H9 (cell line): ENCODE results near the gene IQSEC1. TPM values are rescaled to one million over a fixed set of nuclear protein-coding genes. Genes with fewer than 3 reads are reported as not detected.

Source experiments
- DNase-seq: peaks from one replicate; pipeline ENCODE4 v3.0.0-alpha.2; 2017
- H2AFZ ChIP-seq: one replicate; pipeline ENCODE4 v1.6.1; 2013; ENCODE audit warnings: mild to moderate bottlenecking, low read length, control low read depth, moderate library complexity
- H2AK5ac ChIP-seq: 2 replicates; pipeline ENCODE4 v1.6.1; 2013; ENCODE audit warnings: low read length, control low read depth, mixed read lengths; ENCODE audit not compliant: insufficient read length
- H2BK120ac ChIP-seq: one replicate; pipeline ENCODE4 v1.6.1; 2013; ENCODE audit warnings: low read depth, mild to moderate bottlenecking, low read length, control low read depth, inconsistent platforms; ENCODE audit not compliant: poor library complexity, severe bottlenecking
- H2BK12ac ChIP-seq: 2 replicates; pipeline ENCODE4 v1.6.1; 2013; ENCODE audit warnings: low read length, control low read depth, mixed read lengths, low read depth; ENCODE audit not compliant: insufficient read length
- H2BK15ac ChIP-seq: 2 replicates; pipeline ENCODE4 v1.6.1; 2013; ENCODE audit warnings: low read depth, low read length, control low read depth
- H2BK20ac ChIP-seq: one replicate; pipeline ENCODE4 v1.6.1; 2013; ENCODE audit warnings: low read depth, mild to moderate bottlenecking, low read length, control low read depth, inconsistent platforms; ENCODE audit not compliant: poor library complexity, severe bottlenecking
- H2BK5ac ChIP-seq: 2 replicates; pipeline ENCODE4 v1.6.1; 2013; ENCODE audit warnings: low read length, control low read depth, mixed read lengths; ENCODE audit not compliant: insufficient read length
- H3K14ac ChIP-seq: 2 replicates; pipeline ENCODE4 v1.6.1; 2013; ENCODE audit warnings: low read length, control low read depth; ENCODE audit not compliant: insufficient read depth
- H3K18ac ChIP-seq: 2 replicates; pipeline ENCODE4 v1.6.1; 2013; ENCODE audit warnings: low read depth, mild to moderate bottlenecking, mixed read lengths, low read length, control low read depth; ENCODE audit not compliant: insufficient read length
- H3K23ac ChIP-seq: 2 replicates; pipeline ENCODE4 v1.6.1; 2013; ENCODE audit warnings: low read length, control low read depth, mixed read lengths, low read depth; ENCODE audit not compliant: insufficient read length
- H3K23me2 ChIP-seq: 2 replicates; pipeline ENCODE4 v1.6.1; 2013; ENCODE audit warnings: low read depth, mild to moderate bottlenecking, mixed read lengths, low read length, control low read depth; ENCODE audit not compliant: insufficient read length, poor library complexity, severe bottlenecking
- H3K27ac ChIP-seq: 2 replicates; pipeline ENCODE4 v1.5.1; 2013; ENCODE audit warnings: low read length, control low read depth, mixed read lengths, low read depth; ENCODE audit not compliant: insufficient read length
- H3K27me3 ChIP-seq: 2 replicates; pipeline ENCODE4 v1.6.1; 2013; ENCODE audit warnings: low read length, control low read depth, inconsistent platforms; ENCODE audit not compliant: insufficient read depth
- H3K4ac ChIP-seq: 2 replicates; pipeline ENCODE4 v1.6.1; 2013; ENCODE audit warnings: low read depth, mild to moderate bottlenecking, control low read depth, inconsistent platforms, low read length, moderate library complexity
- H3K4me1 ChIP-seq: 2 replicates; pipeline ENCODE4 v1.6.1; 2013; ENCODE audit warnings: low read length, control low read depth, inconsistent platforms; ENCODE audit not compliant: insufficient read depth
- H3K4me2 ChIP-seq: 2 replicates; pipeline ENCODE4 v1.6.1; 2013; ENCODE audit warnings: low read length, control low read depth, mixed read lengths; ENCODE audit not compliant: insufficient read length, insufficient read depth
- H3K56ac ChIP-seq: 2 replicates; pipeline ENCODE4 v1.6.1; 2013; ENCODE audit warnings: low read depth, mild to moderate bottlenecking, mixed read lengths, low read length, control low read depth; ENCODE audit not compliant: insufficient read length
- H3K79me1 ChIP-seq: 2 replicates; pipeline ENCODE4 v1.6.1; 2013; ENCODE audit warnings: low read depth, mild to moderate bottlenecking, moderate library complexity, low read length, control low read depth, inconsistent platforms; ENCODE audit not compliant: insufficient read depth, poor library complexity, severe bottlenecking
- H3K79me2 ChIP-seq: 2 replicates; pipeline ENCODE4 v1.6.1; 2013; ENCODE audit warnings: low read length, control low read depth, inconsistent platforms; ENCODE audit not compliant: insufficient read depth
- H3K9ac ChIP-seq: 2 replicates; pipeline ENCODE4 v1.6.1; 2013; ENCODE audit warnings: low read length, control low read depth, mixed read lengths; ENCODE audit not compliant: insufficient read length; ENCODE audit errors: extremely low read depth
- H3K9me3 ChIP-seq: one replicate; pipeline ENCODE4 v1.6.1; 2013; ENCODE audit warnings: low read depth, low read length, inconsistent platforms; ENCODE audit not compliant: control insufficient read depth
- H3T11ph ChIP-seq: one replicate; pipeline ENCODE4 v1.6.1; 2013; ENCODE audit warnings: mild to moderate bottlenecking, low read length, control low read depth, inconsistent platforms
- H4K20me1 ChIP-seq: one replicate; pipeline ENCODE4 v1.6.1; 2013; ENCODE audit not compliant: control insufficient read depth, insufficient read length, insufficient read depth
- H4K5ac ChIP-seq: 2 replicates; pipeline ENCODE4 v1.6.1; 2013; ENCODE audit warnings: low read depth, mild to moderate bottlenecking, mixed read lengths, low read length, control low read depth; ENCODE audit not compliant: insufficient read length
- H4K8ac ChIP-seq: replicated peaks from 2 replicates; pipeline ENCODE4 v1.6.1; 2013; ENCODE audit warnings: low read length, control low read depth, mixed read lengths, low read depth; ENCODE audit not compliant: insufficient read length
- H4K91ac ChIP-seq: 2 replicates; pipeline ENCODE4 v1.6.1; 2013; ENCODE audit warnings: low read depth, mild to moderate bottlenecking, moderate library complexity, mixed read lengths, low read length, control low read depth; ENCODE audit not compliant: insufficient read length
- H3K27ac Mint-ChIP-seq, 3 experiments: 2 replicates in 2 of 3; 3 replicates in 1 of 3; pipeline ENCODE4 v1.8.0; 2020 to 2021; ENCODE audit warnings: mixed read lengths in 3 of 3, mild to moderate bottlenecking in 1 of 3, moderate library complexity in 1 of 3
- H3K27me3 Mint-ChIP-seq: 2 replicates; pipeline ENCODE4 v1.8.0; 2021; ENCODE audit warnings: low read depth, mild to moderate bottlenecking, moderate library complexity, mixed read lengths
- H3K36me3 Mint-ChIP-seq, 3 experiments: 2 replicates in 2 of 3; 3 replicates in 1 of 3; pipeline ENCODE4 v1.8.0; 2020 to 2021; ENCODE audit warnings: low read depth in 3 of 3, mixed read lengths in 3 of 3; ENCODE audit not compliant: insufficient read depth in 1 of 3
- H3K4me1 Mint-ChIP-seq, 2 experiments: 2 replicates each; pipeline ENCODE4 v1.8.0; 2020; ENCODE audit warnings: mixed read lengths in 2 of 2
- H3K4me3 Mint-ChIP-seq, 2 experiments: 2 replicates in 1 of 2; 3 replicates in 1 of 2; pipeline ENCODE4 v1.8.0; 2020 to 2021; ENCODE audit warnings: mild to moderate bottlenecking in 2 of 2, mixed read lengths in 2 of 2, moderate library complexity in 1 of 2
- H3K9me3 Mint-ChIP-seq, 2 experiments: 2 replicates in 1 of 2; 3 replicates in 1 of 2; pipeline ENCODE4 v1.8.0; 2020; ENCODE audit warnings: mild to moderate bottlenecking in 2 of 2, mixed read lengths in 2 of 2, moderate library complexity in 1 of 2
- WGBS: extraction: QIAGEN DNeasy Blood & Tissue Kit; methylation state at CpG from one replicate; pipeline ENCODE4 v1.1.7; 2013; ENCODE audit warnings: missing lambda C conversion rate, low lambda C conversion rate, mixed read lengths; ENCODE audit not compliant: insufficient read length; ENCODE audit errors: extremely low coverage; 5-methylcytosine and 5-hydroxymethylcytosine counted together
- total RNA-seq: library from RNA; stranded (reverse); gene quantifications from 2 replicates; pipeline ENCODE4 v1.2.1, GENCODE V29; 2021
- TF ChIP-seq, protein P1 (sequence below): fragments of 200-600 bp; sonication (generic); conservative IDR thresholded peaks from 3 replicates; pipeline ENCODE4 v1.8.0; 2021; ENCODE audit warnings: antibody characterized with exemption, mild to moderate bottlenecking

Gene IQSEC1
- total RNA-seq, 1 experiment from 2014 or later, result 19.1 TPM

DNA sequence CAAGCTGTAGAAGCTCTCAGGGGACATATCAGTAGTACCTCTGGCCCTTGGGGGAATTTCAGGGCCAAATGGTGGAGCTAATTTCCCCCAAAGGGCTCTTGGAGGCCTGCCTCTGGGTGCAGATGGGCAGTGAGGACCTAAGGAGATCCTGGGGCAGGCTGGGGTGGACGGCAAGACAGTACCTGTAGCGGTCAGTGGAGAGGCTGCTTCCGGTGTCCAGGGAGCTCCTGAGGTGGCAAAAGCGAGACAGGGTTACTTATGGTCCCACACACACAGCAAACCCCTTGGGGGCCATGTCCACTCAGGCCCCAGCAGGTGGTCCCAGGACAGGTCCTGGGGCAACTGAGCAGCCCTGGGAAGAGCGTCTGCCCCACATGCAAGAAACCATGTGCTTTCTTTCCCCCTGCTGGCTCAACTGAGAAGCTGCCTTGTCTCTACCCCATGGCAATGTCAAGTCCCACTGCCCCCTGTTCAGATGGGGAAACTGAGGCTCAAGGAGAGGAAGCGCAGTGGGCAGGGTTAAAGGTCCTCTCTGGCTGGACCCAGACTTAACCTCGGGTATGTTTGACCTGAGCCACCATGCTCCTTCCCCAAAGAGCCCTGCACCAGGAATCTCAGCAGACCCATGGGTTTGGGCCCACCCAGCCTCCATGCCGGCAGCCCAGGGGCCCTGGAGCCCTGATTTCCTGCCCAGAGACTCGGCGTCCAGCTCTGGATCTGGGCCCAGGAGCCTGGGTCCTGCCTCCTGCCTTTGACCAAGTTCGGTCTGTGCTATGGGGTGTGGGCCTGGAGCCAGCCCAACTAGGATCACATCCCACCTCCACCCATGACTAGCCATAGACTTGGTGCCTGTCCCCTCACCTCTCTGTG lies 25.7 kb downstream of the IQSEC1 start:
- no peak overlapping the region for H3K23ac ChIP-seq
- no peak overlapping the region for H3K9ac ChIP-seq
- no peak for DNase-seq
- H2AK5ac ChIP-seq, result no peak overlapping the region
- Mint-ChIP-seq H3K27ac (no peak overlapping the region), H3K27me3 (no peaks in the 10 kb centered on the region; the same call in 1 of the 2 replicates), H3K4me1 (peaks cover 23 to 34% of the 10 kb centered on the region in 2 experiments), H3K4me3 (no peak overlapping the region), H3K9me3 (no peaks in the 10 kb centered on the region; a peak in 1 of 5 replicates), H3K36me3 (no peaks in the 10 kb centered on the region)
- H3K27ac ChIP-seq, result no peak overlapping the region
- no peak overlapping the region for H3T11ph ChIP-seq
- H3K79me2 ChIP-seq, result no peaks in the 10 kb centered on the region
- no peak overlapping the region for H3K4me2 ChIP-seq
- H3K27me3 ChIP-seq, result no peaks in the 10 kb centered on the region
- H4K8ac ChIP-seq, result no peak overlapping the region
- TF ChIP-seq, protein P1, sequence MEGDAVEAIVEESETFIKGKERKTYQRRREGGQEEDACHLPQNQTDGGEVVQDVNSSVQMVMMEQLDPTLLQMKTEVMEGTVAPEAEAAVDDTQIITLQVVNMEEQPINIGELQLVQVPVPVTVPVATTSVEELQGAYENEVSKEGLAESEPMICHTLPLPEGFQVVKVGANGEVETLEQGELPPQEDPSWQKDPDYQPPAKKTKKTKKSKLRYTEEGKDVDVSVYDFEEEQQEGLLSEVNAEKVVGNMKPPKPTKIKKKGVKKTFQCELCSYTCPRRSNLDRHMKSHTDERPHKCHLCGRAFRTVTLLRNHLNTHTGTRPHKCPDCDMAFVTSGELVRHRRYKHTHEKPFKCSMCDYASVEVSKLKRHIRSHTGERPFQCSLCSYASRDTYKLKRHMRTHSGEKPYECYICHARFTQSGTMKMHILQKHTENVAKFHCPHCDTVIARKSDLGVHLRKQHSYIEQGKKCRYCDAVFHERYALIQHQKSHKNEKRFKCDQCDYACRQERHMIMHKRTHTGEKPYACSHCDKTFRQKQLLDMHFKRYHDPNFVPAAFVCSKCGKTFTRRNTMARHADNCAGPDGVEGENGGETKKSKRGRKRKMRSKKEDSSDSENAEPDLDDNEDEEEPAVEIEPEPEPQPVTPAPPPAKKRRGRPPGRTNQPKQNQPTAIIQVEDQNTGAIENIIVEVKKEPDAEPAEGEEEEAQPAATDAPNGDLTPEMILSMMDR, result peak; percentile 38; the same call in 2 of the 3 replicates
- no CpG with 5 or more reads among the region's 11 CpGs for WGBS
- no peaks in the 10 kb centered on the region for H3K79me1 ChIP-seq
- no peak overlapping the region; the same call in 1 of the 2 replicates for H3K14ac ChIP-seq
- no peak overlapping the region for H2BK15ac ChIP-seq
- H4K91ac ChIP-seq, result no peak overlapping the region
- H3K18ac ChIP-seq, result no peak overlapping the region
- H2BK20ac ChIP-seq, result no peak overlapping the region
- no peaks in the 10 kb centered on the region for H3K9me3 ChIP-seq
- H3K4me1 ChIP-seq, result no peaks in the 10 kb centered on the region
- H3K56ac ChIP-seq, result no peak overlapping the region
- no peak overlapping the region for H2BK5ac ChIP-seq
- H3K4ac ChIP-seq, result no peak overlapping the region
- H4K5ac ChIP-seq, result no peak overlapping the region
- H2AFZ ChIP-seq, result no peak overlapping the region
- no peak overlapping the region for H2BK12ac ChIP-seq
- H4K20me1 ChIP-seq, result no peaks in the 10 kb centered on the region
- no peak overlapping the region for H2BK120ac ChIP-seq
- H3K23me2 ChIP-seq, result no peaks in the 10 kb centered on the region
